H1 (cell line): ENCODE data around the gene CHN2. TPM values are rescaled to one million over a fixed set of nuclear protein-coding genes. Genes with fewer than 3 reads are reported as not detected.

Experiments
- EP300 ChIP-seq, 2 experiments: IDR thresholded peaks; 1 replicate in 1 of 2; 2 replicates in 1 of 2; pipeline ENCODE4 v1.6.1; 2011 to 2012; ENCODE audit warnings: low read depth in 2 of 2, low read length in 2 of 2, mild to moderate bottlenecking in 2 of 2, borderline replicate concordance in 1 of 2, inconsistent platforms in 1 of 2, moderate library complexity in 1 of 2
- SP1 ChIP-seq: IDR thresholded peaks from 2 replicates; pipeline ENCODE4 v1.6.1; 2011; ENCODE audit warnings: low read depth, low read length
- SP2 ChIP-seq: IDR thresholded peaks from 2 replicates; pipeline ENCODE4 v1.6.1; 2012; ENCODE audit warnings: mild to moderate bottlenecking, low read length, inconsistent platforms
- polyA plus RNA-seq, 7 experiments: library from polyadenylated mRNA; depleted of rRNA in 3 of 7; stranded (reverse) in 5 of 7; unstranded in 2 of 7; fragments of >200 nt in 5 of 7; fragments of 200-250 nt in 2 of 7; gene quantifications; 1 replicate in 5 of 7; 2 replicates in 1 of 7; 4 replicates in 1 of 7; pipeline versions ENCODE4 v1.2.1 to v1.2.3, GENCODE V29; 2011 to 2013; ENCODE audit warnings: missing spikeins in 2 of 7, mixed read lengths in 2 of 7
- total RNA-seq: library from RNA; stranded (reverse); fragmentation: NEBNext Ultra II Directional; extraction: Animal tissue kit (Norgen Biotek cat#: 25700); gene quantifications from 2 replicates; pipeline ENCODE4 v1.2.1, GENCODE V29; 2021

CHN2 gene
- total and polyA plus RNA-seq, 2 of the 8 experiments (the other 6 are each of a cell fraction or from before 2014, with no cell fraction given), result 2.9 to 4.8 TPM

DNA sequence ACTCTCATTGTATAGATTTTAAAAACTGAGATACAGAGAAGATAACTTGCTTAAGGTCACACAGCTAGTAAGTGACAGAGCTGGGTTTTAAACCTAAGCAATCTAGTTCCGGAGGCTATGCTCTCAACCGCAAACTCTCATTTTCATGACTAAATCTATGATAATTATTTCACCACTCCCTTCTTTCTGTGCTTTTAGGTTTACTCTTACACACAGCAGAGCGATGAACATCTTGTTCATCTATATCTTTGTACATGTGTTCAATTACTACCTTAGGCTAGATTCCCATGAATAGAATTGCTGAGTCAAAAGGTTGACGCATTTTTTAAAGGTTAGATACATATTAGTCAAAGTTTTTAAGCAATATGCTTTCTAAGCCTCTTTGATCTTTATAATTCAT, 154.8 kb downstream of the CHN2 start (continued):
- no peak for TF ChIP-seq SP2
- TF ChIP-seq EP300 (IDR thresholded peaks at IDR 0.05; ENCODE audit: borderline replicate concordance in 1 of 2, low read depth in 2 of 2, low read length in 2 of 2), result no peak
- TF ChIP-seq SP1, result no peak
